Fibroblast of skin of left quadriceps (primary cell): ENCODE data around the gene ZNF846.
"Not testable (repeated sequence)": the region's sequence is repeated elsewhere in the genome, so short reads cannot be mapped to it uniquely, and the experiment has no call there.

Experiments
- DNase-seq, 2 experiments: peaks; one replicate each; pipeline ENCODE4 v3.0.0-alpha.2; 2013; ENCODE audit warnings: low read depth in 2 of 2

The ZNF846 gene

DNA sequence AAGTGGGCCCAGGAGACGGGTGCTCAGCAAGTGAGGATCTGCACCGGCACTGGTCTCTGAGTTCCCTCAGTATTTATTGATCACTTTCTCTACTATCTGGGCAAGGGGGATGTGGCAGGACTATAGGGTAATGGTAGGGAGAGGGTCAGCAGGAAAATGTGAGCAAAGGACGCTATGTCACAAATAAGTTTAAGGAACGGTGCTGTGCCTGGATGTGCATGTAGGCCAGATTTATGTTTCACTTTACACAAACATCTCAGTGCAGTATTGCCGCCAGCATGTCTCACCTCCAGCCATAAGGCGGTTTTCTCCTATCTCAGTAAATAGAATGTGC, 15.6 kb upstream of the ZNF846 start:
- not testable (repeated sequence) for DNase-seq

DNA sequence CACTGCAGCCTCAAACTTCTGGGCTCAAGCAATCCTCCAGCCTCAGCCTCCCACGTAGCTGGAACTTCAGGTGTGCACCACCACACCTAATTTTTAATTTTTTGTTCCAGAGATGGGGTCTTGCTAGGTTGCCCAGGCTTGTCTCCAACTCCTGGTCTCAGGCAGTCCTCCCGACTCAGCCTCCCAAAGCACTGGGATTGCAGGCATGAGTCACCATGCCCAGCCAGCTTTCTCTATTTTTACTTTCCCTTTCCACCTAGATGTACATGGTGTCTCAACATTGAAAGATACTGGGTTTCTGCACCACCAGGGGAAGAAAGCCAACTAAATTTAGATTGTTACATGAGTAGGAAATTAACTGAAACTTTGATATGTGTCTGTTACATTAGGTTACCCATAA, 13.8 kb upstream of the ZNF846 start:
- no peak for DNase-seq

DNA sequence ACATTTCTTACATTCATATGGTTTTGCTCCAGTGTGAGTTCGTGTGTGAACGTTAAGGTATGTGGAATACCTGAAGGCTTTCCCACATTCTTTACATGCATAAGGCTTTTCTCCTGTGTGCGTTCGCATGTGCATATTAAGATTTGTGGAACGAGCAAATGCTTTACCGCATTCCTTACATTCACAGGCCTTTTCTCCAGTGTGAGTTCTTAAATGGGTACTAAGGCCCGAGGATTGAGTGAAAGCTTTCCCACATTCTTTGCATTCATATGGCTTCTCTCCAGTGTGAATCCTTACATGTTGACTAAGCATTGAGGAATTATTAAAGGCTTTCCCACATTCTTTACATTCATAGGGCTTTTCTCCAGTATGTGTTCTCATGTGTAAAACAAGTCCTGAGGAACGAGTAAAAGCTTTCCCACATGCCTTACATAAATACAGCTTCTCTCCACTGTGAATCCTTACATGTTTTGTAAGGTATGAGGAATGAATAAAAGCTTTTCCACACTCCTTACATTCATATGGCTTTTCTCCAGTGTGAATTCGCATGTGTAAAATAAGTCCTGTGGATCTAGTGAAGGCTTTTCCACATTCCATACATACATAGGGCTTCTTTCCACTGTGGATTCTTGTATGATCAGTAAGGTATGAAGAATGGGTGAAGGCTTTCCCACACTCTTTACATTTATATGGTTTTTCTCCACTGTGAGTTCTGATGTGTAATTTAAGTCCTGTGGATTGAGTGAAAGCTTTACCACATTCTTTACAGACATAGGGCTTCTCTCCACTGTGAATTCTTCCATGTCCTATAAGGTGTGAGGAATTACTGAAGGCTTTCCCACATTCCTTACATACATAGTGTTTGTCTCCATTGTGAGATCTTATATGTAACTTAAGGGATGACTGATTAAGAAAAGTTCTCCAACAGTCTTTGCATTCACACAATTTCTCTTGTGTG, 10.7 kb downstream of the ZNF846 start:
- no peak for DNase-seq

DNA sequence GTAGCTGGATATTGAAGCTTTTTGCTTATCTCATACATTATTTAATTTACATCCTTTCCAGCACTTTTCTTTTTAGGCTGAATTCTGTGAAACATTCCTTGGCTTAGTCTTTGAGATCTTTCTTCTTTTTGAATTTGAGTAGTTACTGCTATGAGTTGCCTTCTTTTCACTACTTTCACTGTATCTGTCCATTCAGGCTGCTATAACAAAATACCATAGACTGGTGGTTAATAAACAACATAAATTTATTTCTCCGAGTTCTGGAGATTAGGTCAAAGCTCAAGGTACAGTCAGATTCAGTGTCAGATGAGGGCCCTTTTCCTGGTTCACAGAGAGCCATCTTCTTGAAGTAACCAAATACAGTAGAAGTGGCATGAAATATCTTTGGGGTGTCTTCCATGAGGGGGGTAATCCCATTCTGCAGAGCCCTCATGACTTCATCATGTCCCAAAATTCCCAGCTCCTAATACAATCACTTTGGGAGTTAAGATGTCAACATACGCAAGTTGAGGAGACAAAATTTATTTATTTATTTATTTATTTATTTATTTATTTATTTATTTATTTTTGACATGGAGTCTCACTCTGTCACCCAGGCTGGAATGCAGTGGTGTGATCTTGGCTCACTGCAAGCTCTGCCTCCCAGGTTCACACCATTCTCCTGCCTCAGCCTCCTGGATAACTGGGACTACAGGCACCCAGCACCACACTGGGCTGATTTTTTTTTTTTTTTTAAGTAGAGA, 15.7 kb downstream of the ZNF846 start:
- no peak for DNase-seq

DNA sequence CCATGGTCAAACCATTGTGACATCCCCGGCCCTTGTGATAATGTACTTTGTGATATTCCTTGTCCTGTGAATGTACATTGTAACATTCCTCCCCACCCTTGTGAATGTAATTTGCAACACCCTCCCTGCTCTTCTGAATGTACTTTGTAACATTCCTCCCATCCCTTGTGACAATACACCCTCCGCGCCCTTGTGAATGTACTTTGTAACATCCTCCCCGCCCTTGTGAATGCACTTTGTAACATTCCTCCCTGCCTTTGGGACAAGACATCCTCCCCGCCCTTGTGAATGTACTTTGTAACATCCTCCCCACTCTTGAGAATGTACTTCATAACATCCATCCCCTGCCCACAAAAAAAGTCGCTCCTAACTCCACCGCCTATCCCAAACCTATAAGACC, 17.1 kb downstream of the ZNF846 start:
- no peak for DNase-seq

DNA sequence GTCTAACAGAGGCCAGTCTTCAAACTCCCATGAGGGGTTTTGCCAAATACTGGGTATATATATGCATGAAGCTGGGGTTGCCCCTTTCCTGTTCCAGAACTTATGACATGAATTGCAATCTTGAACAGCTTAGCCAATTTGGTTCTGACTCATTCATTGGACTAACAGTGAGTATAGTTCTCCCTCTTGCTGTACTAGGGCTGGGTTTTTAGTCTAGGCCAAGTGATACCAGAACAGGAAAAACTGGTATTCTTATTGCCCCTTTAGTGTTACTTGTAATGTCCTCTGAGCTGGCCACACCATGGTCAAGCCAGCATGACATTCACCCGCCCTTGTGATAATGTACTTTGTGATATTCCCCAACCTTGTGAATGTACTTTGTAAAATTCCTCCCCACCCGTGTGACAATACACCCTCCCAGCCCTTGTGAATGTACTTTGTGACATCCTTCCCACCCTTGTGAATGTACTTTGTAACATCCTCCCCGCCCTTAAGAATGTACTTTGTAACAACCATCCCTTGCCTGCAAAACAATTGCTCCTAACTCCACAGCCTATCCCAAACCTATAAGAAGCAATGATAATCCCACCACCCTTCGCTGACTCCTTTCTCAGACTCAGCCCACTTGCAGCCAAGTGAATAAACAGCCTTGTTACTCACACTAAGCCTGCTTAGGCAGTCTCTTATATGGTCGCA, 26.9 kb downstream of the ZNF846 start:
- DNase-seq = no peak

DNA sequence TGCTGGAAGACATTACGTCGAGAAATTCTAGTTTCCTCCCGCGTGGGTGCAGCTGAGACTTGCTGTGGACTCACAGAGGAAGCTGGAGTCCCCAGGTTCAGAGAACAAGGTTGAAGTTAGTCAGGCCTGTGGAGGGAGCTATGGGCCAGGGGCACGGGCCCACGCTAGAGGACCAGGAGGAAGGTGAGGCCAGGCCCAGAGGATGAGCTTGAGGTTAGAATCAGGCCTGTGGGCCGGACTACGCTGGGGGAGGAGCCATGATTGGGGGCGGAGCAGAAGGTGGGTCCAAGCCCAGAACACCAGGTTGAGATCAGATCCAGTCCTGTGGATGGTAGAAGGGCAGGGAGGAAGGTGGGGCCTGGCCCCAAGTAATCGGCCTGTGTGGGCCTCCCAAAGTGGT, 32.6 kb downstream of the ZNF846 start:
- DNase-seq = no peak

DNA sequence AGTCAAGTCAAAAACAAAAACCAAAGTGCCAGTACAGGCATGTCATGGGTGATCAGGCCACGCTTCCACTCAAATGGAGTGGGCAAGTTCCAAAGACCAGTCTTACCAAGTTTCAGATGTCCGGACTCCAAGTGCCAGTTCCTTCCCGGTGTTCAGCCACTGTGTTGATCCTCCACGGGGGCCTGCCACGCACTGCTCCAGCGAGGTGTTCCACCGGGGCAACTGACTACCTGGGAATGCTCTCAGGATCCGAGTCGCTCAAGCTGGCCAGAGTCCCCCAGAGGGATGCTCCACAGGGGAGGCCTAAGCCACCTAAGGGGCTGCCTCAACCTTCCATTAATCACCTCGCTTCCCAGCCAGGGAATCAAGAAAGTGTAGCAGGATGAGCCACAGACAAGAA, 38.5 kb downstream of the ZNF846 start:
- DNase-seq = not testable (repeated sequence)

DNA sequence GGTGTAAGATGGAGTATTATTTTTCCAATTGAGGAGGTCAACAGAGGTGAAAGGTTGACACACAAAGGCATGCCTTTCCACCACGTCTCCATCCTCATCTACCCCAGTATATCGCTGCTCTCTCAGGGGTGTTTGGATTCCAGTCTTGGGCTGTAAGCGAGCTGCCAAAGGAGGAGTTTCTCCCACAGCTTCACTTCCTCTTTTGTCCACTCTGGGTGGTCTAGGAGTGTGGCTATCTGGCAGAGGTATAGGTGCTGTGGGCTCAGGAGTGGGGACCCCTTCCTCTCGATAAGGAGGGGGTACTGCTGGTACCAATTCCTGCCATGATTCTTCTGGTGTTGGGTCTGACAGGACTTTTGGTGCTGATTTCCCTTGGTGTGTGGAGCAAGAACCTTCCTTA, 39.4 kb downstream of the ZNF846 start:
- DNase-seq = no peak

DNA sequence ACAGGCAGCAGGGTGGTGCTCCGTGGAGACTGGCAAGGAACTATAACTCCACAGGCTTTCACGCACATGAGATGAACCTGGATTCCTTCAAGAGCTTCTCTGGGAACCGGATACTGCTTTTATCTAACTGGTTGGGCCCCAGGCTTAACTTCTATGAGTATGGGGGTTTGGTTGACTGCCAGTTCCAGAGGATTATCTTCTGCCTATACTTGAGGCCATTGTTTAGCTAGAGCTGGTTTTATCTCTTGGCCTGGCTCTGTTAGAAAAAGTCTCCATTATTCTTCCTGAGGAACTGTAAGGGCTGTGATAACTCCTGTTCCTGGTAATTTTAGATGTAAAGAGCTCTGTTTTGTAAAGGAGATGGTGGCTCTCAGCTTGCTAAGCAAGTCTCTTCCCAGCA, 40.9 kb downstream of the ZNF846 start:
- no peak for DNase-seq

DNA sequence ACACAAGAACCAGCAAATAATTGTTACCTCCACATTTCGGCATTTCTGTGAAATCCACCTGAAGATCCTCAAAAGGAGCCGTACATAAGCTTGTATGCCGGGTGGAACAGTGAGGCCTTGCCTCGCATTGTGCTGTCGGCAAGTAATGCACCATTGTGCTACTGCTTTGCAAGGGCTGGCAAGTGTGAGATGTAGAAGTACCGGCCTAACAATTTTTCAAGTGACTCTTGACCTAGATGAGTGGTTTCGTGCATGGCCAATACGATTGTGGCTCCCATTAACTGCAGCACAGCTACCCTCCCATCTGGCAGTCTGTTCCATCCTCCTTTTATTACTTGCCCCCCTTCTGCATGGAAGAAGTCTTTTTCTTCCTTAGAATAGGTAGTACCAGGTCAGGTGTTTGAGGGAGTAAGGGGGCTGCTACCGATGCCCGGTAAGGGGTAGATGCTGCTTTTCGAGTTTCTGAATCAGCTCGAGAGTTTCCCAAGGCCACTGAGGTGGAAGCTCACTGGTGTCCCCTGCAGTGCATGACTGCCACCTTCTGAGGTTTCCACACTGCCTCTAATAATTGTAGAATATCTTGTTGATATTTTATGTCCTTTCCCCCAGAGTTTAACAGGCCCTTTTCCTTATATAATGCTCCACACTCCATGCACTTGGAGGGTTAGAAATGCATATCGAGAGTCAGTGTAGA, 42.9 kb downstream of the ZNF846 start:
- DNase-seq = not testable (repeated sequence)

DNA sequence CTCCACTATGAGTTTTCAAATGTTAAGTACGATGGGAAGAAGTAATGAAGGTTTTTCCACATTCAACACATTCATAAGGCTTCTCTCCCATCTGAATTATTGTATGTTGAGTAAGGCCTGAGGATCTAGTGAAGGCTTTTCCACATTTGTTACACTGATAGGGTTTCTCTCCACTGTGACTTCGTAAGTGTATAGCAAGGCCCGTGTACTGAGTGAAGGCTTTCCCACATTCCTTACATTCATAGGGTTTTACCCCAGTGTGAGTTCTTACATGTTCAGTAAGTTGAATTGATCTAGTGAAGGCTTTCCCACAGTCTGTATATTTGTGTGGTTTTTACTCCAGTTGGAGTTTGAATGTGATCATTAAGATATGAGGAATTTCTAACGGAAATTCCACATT, 44.4 kb downstream of the ZNF846 start:
- DNase-seq = no peak

DNA sequence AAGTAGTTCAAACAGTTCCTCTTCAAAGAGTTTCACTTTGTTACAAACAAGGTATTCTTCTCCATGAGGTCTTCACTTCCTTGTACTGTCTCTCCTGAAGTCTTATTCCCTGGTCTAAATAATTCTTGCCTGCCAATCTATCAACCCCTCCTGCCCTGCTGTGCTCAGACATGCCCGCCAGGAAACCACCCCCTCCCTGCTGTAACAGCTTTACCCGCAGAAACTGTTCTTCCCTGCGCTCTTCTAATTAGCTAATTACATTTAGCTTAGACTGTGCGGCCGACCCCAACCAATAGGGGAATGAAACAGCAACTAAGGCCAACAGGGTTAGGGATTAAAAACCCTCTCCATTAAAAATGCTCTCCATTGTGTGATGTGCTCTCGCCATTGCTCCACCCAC, 46.7 kb downstream of the ZNF846 start:
- no peak for DNase-seq

DNA sequence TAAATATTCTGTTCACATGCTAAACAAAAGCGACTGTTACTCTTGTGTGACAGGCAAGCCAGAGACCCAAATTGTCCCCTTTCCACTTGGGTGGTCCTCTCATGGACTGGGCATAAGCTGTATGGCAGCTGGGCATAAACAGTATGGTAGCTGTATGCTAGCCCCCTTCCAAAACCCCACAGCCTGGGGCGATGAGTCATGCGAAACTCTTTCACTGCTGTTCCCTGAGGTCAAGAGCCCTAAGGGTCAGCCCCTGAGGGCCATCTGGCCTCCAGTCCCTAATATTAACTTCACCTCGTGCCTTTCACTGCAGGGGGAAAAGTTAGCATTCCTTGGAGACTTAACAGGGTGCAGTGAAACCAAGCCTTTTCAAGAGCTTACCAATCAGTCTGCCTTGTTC, 48.0 kb downstream of the ZNF846 start:
- DNase-seq = no peak

DNA sequence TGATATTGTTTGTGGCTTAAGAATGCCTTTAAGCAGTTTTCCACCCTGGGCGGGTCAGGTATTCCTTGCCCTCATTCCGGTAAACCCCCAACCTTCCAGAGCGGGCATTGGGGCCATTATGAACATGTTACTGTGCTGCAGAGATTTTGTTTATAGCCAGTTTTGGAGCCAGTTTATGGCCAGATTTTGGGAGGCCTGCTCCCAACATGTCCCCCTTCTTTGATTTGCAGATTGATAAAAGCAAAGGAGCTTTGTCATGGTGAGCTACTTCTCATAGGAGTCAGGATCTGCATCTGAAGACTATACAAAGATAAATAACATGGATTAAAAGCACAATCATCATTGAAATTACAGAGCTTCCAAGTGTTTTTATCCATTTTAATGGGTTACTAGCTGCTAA, 56.7 kb downstream of the ZNF846 start:
- no peak for DNase-seq

DNA sequence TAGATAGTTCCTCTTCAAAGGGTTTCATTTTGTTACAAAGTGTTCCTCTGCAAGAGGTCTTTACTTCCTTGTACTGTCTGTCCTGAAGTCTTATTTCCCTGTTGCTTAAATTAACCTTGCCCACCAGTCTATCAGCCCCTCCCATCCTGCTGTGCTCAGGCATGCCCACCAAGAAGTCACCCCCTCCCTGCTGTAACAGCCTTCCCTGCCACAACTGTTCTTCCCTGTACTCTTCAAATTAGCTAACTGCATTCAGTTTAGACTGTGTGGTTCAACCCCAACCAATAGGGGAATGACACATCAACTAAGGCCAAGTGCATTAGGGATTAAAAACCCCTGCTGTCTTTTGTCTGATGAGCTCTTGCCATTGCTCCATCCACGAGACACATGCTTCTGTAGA, 59.2 kb downstream of the ZNF846 start:
- DNase-seq = no peak

DNA sequence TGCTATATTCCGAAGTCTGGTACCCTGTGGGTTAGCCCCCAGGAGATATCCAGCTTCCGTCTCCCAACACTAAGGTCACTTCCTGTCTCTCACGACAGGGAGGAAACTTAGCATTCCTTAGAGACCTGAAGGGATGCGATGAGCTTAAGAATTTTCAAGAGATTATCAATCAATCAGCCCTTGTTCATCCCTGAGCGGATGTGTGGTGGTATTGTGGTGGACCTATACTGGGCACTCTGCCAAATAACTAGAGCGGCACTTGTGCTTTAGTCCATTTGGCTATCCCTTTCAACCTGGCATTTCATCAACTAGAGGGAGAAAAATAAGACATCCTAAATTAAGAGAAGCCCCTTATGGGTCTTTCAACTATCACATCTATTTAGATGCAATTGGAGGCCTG, 62.7 kb downstream of the ZNF846 start:
- DNase-seq = no peak

DNA sequence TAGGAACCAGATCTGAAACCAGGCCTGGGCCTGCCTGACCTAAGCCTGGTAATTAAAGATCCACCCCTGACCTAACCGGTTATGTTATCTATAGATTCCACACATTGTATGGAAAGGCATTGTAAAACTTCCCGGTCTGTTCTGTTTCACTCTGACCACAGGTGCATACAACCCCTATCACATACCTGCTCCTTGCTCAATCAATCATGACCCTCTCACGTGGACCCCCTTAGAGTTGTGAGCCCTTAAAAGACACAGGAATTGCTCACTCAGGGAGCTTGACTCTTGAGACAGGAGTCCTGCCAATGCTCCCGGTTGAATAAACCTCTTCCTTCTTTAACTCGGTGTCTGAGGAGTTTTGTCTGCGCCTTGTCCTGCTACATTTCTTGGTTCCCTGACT, 66.4 kb downstream of the ZNF846 start:
- DNase-seq = no peak
